Panc1 (cell line): ENCODE data around the gene TMTC1. TPM values are rescaled to one million over a fixed set of nuclear protein-coding genes. Genes with fewer than 3 reads are reported as not detected.

ENCODE experiments used
- ATAC-seq: fragments of 200-7000 bp; cut with Tn5 transposase; 2 replicates; pipeline ENCODE4 v1.9.1; 2020; ENCODE audit warnings: mild to moderate bottlenecking, moderate library complexity
- BruUV-seq: library from RNA; stranded (reverse); fragments of 400-500 nt; replicated peaks from 2 replicates; lab custom pipeline; 2021; lab: Mats Ljungman, UMichigan
- CTCF ChIA-PET: fragments of 300-600 bp; sonication (Branson Sonifier 250); formaldehyde crosslinking; loops from one replicate; lab custom pipeline; 2022; ENCODE audit warnings: antibody characterized with exemption; lab: Charles Lee
- POLR2A ChIA-PET: fragments of 300-600 bp; sonication (Branson Sonifier 250); formaldehyde crosslinking; loops from one replicate; lab custom pipeline; 2022; ENCODE audit warnings: antibody characterized with exemption; lab: Charles Lee
- DNase-seq: peaks from one replicate; pipeline ENCODE4 v3.0.0-alpha.2; 2010; ENCODE audit warnings: low read depth, low spot score
- H3K27ac ChIP-seq: 2 replicates; pipeline ENCODE4 v1.5.1; 2011; ENCODE audit warnings: mild to moderate bottlenecking, low read length, inconsistent platforms
- H3K27me3 ChIP-seq: fragments of 200-500 bp; sonication (Bioruptor generic); 2 replicates; pipeline ENCODE4 v1.6.0; 2014; ENCODE audit warnings: low read length, inconsistent platforms; ENCODE audit not compliant: control insufficient read depth, insufficient read depth
- H3K36me3 ChIP-seq: fragments of 200-500 bp; sonication (Bioruptor generic); 2 replicates; pipeline ENCODE4 v1.5.1; 2014; ENCODE audit warnings: inconsistent platforms, mild to moderate bottlenecking, low read length, moderate library complexity; ENCODE audit not compliant: control insufficient read depth, insufficient read depth
- H3K4me1 ChIP-seq: 2 replicates; pipeline ENCODE4 v1.5.1; 2011; ENCODE audit warnings: inconsistent platforms, mild to moderate bottlenecking, low read length, moderate library complexity; ENCODE audit not compliant: control insufficient read depth, insufficient read depth
- H3K4me3 ChIP-seq, 2 experiments: 2 replicates each; pipeline ENCODE4 v1.5.1; 2011 to 2012; ENCODE audit warnings: low read depth in 2 of 2, low read length in 2 of 2, mild to moderate bottlenecking in 2 of 2, inconsistent platforms in 1 of 2, moderate library complexity in 1 of 2
- H3K9me3 ChIP-seq: fragments of 200-500 bp; sonication (Bioruptor generic); 2 replicates; pipeline ENCODE4 v1.5.1; 2014; ENCODE audit warnings: low read depth, mild to moderate bottlenecking, inconsistent platforms, low read length, moderate library complexity; ENCODE audit not compliant: control insufficient read depth, insufficient read depth
- CTCF ChIP-seq: fragments of 450-650 bp; IDR thresholded peaks from 2 replicates; pipeline ENCODE4 v1.5.1; 2017; ENCODE audit warnings: mild to moderate bottlenecking
- POLR2AphosphoS5 ChIP-seq: IDR thresholded peaks from 2 replicates; pipeline ENCODE4 v1.6.1; 2012; ENCODE audit warnings: mild to moderate bottlenecking, low read depth, low read length, moderate library complexity
- SIN3A ChIP-seq: IDR thresholded peaks from 2 replicates; pipeline ENCODE4 v1.6.1; 2012; ENCODE audit warnings: low read depth, mild to moderate bottlenecking, low read length, moderate library complexity, borderline replicate concordance; ENCODE audit not compliant: insufficient read depth
- TCF7L2 ChIP-seq: IDR thresholded peaks from 2 replicates; pipeline ENCODE4 v1.6.1; 2011; ENCODE audit warnings: mild to moderate bottlenecking, low read depth, low read length, inconsistent platforms
- in situ Hi-C: cut with HindIII; loops from 2 replicates; pipeline ENCODE4 v1.10.0; 2016; ENCODE audit warnings: low sequenced_read_pairs, low pct_unique_long_range_greater_than_20kb
- intact Hi-C: fragments of 100-400 bp; cut with micrococcal nuclease; formaldehyde crosslinking; loops from one replicate; pipeline ENCODE4 v1.10.0; 2022; ENCODE audit not compliant: unreplicated experiment
- total RNA-seq: library from RNA; stranded (reverse); gene quantifications from one replicate; pipeline ENCODE4 v1.2.1, GENCODE V29; 2021; ENCODE audit not compliant: unreplicated experiment
- TF ChIP-seq, protein P1 (sequence below), 2 experiments: IDR thresholded peaks; 2 replicates each; pipeline ENCODE4 v1.6.1; 2011 to 2012; ENCODE audit warnings: low read depth in 2 of 2, control low read depth in 1 of 2, low read length in 1 of 2, mild to moderate bottlenecking in 1 of 2, moderate library complexity in 1 of 2; ENCODE audit not compliant: insufficient read depth in 1 of 2

The TMTC1 gene
- total RNA-seq, 1 experiment from 2014 or later: 0.28 TPM

- CTCF ChIA-PET: no interaction called here
- in situ Hi-C loops: no loop called here
- no peak for TF ChIP-seq POLR2AphosphoS5
- TF ChIP-seq SIN3A: no peak
- no peak for TF ChIP-seq CTCF
- TF ChIP-seq, protein P1, sequence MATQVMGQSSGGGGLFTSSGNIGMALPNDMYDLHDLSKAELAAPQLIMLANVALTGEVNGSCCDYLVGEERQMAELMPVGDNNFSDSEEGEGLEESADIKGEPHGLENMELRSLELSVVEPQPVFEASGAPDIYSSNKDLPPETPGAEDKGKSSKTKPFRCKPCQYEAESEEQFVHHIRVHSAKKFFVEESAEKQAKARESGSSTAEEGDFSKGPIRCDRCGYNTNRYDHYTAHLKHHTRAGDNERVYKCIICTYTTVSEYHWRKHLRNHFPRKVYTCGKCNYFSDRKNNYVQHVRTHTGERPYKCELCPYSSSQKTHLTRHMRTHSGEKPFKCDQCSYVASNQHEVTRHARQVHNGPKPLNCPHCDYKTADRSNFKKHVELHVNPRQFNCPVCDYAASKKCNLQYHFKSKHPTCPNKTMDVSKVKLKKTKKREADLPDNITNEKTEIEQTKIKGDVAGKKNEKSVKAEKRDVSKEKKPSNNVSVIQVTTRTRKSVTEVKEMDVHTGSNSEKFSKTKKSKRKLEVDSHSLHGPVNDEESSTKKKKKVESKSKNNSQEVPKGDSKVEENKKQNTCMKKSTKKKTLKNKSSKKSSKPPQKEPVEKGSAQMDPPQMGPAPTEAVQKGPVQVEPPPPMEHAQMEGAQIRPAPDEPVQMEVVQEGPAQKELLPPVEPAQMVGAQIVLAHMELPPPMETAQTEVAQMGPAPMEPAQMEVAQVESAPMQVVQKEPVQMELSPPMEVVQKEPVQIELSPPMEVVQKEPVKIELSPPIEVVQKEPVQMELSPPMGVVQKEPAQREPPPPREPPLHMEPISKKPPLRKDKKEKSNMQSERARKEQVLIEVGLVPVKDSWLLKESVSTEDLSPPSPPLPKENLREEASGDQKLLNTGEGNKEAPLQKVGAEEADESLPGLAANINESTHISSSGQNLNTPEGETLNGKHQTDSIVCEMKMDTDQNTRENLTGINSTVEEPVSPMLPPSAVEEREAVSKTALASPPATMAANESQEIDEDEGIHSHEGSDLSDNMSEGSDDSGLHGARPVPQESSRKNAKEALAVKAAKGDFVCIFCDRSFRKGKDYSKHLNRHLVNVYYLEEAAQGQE (IDR thresholded peaks at IDR 0.05; ENCODE audit: insufficient read depth in 1 of 2, low read depth in 2 of 2, low read length in 1 of 2): no peak
- no peak for TF ChIP-seq TCF7L2
- DNase-seq (no peak), ATAC-seq (no peak)
- BruUV-seq: no TSS peak
- intact Hi-C loops: no loop called here
- Histone ChIP-seq H3K36me3 (no peaks in the 10 kb centered on the region), H3K4me1 (no peaks in the 10 kb centered on the region), H3K27ac (no peak overlapping the region), H3K27me3 (0 out of 2 replicates have a peak, but pooled peaks cover 4% of the 10 kb centered on the region), H3K9me3 (no peaks in the 10 kb centered on the region), H3K4me3 (no peak overlapping the region)
- POLR2A ChIA-PET: no interaction called here
Observed at GRCh38 chr12:29709054-29709453, 74.7 kb downstream of the TMTC1 start.

DNA sequence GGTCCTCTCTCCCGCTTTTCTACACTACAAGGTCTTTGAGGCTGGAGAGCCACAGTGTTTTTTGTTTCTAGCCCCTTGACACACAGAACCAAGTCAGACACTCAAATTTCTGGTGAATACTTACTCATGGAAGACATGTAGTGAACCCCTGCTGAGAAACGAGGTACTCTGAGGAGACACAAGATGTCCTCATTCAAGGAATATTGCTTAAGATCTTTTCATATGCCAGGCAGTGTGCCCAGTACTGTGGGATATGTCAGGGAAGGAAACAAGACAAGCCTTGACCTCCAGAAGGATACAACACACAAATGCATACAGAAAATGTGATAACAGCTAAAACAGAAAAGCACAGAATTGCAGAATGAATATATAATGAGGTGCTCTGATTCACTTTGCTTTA lies 75.9 kb downstream of the TMTC1 start:
- DNase-seq (no peak), ATAC-seq (no peak)
- Histone ChIP-seq H3K4me1 (no peaks in the 10 kb centered on the region), H3K9me3 (no peaks in the 10 kb centered on the region), H3K27me3 (0 out of 2 replicates have a peak, but pooled peaks cover 4% of the 10 kb centered on the region), H3K27ac (no peak overlapping the region), H3K36me3 (no peaks in the 10 kb centered on the region), H3K4me3 (no peak overlapping the region)
- ChIA-PET CTCF (no interaction called here), POLR2A (no interaction called here)
- in situ Hi-C loops (no loop called here), intact Hi-C loops (no loop called here)
- no TSS peak for BruUV-seq
- no peak for TF ChIP-seq TCF7L2
- no peak for TF ChIP-seq SIN3A

DNA sequence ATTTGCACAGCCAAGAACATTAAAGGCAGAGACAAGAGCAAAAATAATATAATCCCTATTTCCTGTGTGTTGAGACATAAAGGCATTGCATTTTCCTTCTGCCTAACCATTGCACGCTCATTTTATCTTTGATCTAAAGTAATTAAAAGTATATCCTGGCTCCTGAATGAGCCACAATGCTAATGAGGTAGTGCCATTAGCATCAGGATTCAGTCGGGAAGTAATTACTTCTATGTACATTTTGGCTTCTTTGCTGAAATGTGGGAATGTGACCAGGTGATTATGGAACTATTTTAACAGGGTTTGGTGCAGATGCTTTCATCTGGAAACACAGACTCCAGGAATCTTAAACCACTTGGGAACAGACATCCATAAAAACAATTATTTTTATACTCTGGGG lies 77.4 kb downstream of the TMTC1 start:
- Histone ChIP-seq H3K4me1 (no peaks in the 10 kb centered on the region), H3K27me3 (0 out of 2 replicates have a peak, but pooled peaks cover 4% of the 10 kb centered on the region), H3K9me3 (no peaks in the 10 kb centered on the region), H3K4me3 (no peak overlapping the region), H3K27ac (no peak overlapping the region), H3K36me3 (no peaks in the 10 kb centered on the region)
- ChIA-PET CTCF (no interaction called here), POLR2A (no interaction called here)
- no peak for DNase-seq
- no TSS peak for BruUV-seq
- no peak for TF ChIP-seq POLR2AphosphoS5
- TF ChIP-seq CTCF: no peak
- intact Hi-C loops (no loop called here), in situ Hi-C loops (no loop called here)
- ATAC-seq: no peak
